Ovary (tissue), 3 donors: ENCODE results near the gene CFAP70.

Experiments used
- CTCF ChIP-seq, 3 donors: fragments of 450-650 bp in 2 of 3; fragments of 200-600 bp in 1 of 3; IDR thresholded peaks; one replicate each; pipeline versions ENCODE4 v1.5.1 to v1.8.0; 2016 to 2022; ENCODE audit warnings: antibody characterized with exemption in 3 of 3, mild to moderate bottlenecking in 1 of 3
- EP300 ChIP-seq: sonication (generic); formaldehyde crosslinking; IDR thresholded peaks from one replicate; pipeline ENCODE4 v1.6.1; 2017; ENCODE audit warnings: antibody characterized with exemption
- POLR2A ChIP-seq: fragments of 450-650 bp; IDR thresholded peaks from one replicate; pipeline ENCODE4 v1.6.1; 2017; ENCODE audit warnings: antibody characterized with exemption, mild to moderate bottlenecking, moderate library complexity
- donor health status: DM: no; HTN: no; CAD: no.

- TF ChIP-seq CTCF (IDR thresholded peaks at IDR 0.05) (no peak), EP300 (no peak), POLR2A (no peak)
These were observed 43.0 kb upstream of the CFAP70 start for GRCh38 chr10:73401636-73402035.
